GM23338 (cell line): ENCODE results near the gene TTC33. TPM values are rescaled to one million over a fixed set of nuclear protein-coding genes. Genes with fewer than 3 reads are reported as not detected.

Experiments used
- polyA plus RNA-seq: library from polyadenylated mRNA; unstranded; fragments of >200 nt; fragmentation: Nextera tagmentation; extraction: Ambion mirVana; gene quantifications from 2 replicates; pipeline ENCODE4 v1.2.1, GENCODE V29; 2016
- small RNA-seq: library from RNA; depleted of rRNA; stranded (forward); fragments of <200 nt; gene quantifications from one replicate; pipeline ENCODE3, GENCODE V24; 2014; ENCODE audit warnings: low replicate concordance
- total RNA-seq: library from RNA; depleted of rRNA; stranded (reverse); fragments of >200 nt; shearing (Covaris generic); gene quantifications from 2 replicates; pipeline ENCODE4 v1.2.3, GENCODE V29; 2014; rRNA removed

TTC33 gene
- total and polyA plus RNA-seq, 2 experiments from 2014 or later, result 4.1 to 11.5 TPM

Small RNA genes within 50 kb of the gene (small RNA-seq; reads per million reads assigned to genes)
- gene RF00092 (not detected), gene RF00191 (not detected)

Other genes with a start within 250 kb of the TTC33 start
- 4.4 and 4.7 TPM in 2 replicates for gene PTGER4, start 76.0 kb downstream of the TTC33 start, total RNA-seq
- 0.82 and 1.1 TPM in 2 replicates for gene PTGER4, start 76.0 kb downstream of the TTC33 start, polyA plus RNA-seq
- gene PRKAA1, start 42.4 kb upstream of the TTC33 start, total RNA-seq, result 35.0 and 35.9 TPM in 2 replicates
- gene PRKAA1, start 42.4 kb upstream of the TTC33 start, polyA plus RNA-seq, result 7.8 and 10.3 TPM in 2 replicates
- 70.1 and 104 TPM in 2 replicates for gene RPL37, start 79.3 kb upstream of the TTC33 start, total RNA-seq
- gene RPL37, start 79.3 kb upstream of the TTC33 start, polyA plus RNA-seq, result 3,283 and 3,957 TPM in 2 replicates
- 0.23 and 0.45 TPM in 2 replicates for gene CARD6, start 85.4 kb upstream of the TTC33 start, total RNA-seq
- 0.28 and 0.32 TPM in 2 replicates for gene CARD6, start 85.4 kb upstream of the TTC33 start, polyA plus RNA-seq
- 0.07 TPM in 1 of 2 replicates, not detected in the other for gene C7, start 153.5 kb upstream of the TTC33 start, total RNA-seq
- 0.05 TPM in 1 of 2 replicates, not detected in the other for gene C7, start 153.5 kb upstream of the TTC33 start, polyA plus RNA-seq